H9 (cell line): ENCODE measurements around the gene XCR1. TPM values are rescaled to one million over a fixed set of nuclear protein-coding genes. Genes with fewer than 3 reads are reported as not detected.

Source experiments
- DNase-seq: peaks from one replicate; pipeline ENCODE4 v3.0.0-alpha.2; 2017
- H2AFZ ChIP-seq: one replicate; pipeline ENCODE4 v1.6.1; 2013; ENCODE audit warnings: mild to moderate bottlenecking, low read length, control low read depth, moderate library complexity
- H2AK5ac ChIP-seq: 2 replicates; pipeline ENCODE4 v1.6.1; 2013; ENCODE audit warnings: low read length, control low read depth, mixed read lengths; ENCODE audit not compliant: insufficient read length
- H2BK120ac ChIP-seq: one replicate; pipeline ENCODE4 v1.6.1; 2013; ENCODE audit warnings: low read depth, mild to moderate bottlenecking, low read length, control low read depth, inconsistent platforms; ENCODE audit not compliant: poor library complexity, severe bottlenecking
- H2BK12ac ChIP-seq: 2 replicates; pipeline ENCODE4 v1.6.1; 2013; ENCODE audit warnings: low read length, control low read depth, mixed read lengths, low read depth; ENCODE audit not compliant: insufficient read length
- H2BK15ac ChIP-seq: 2 replicates; pipeline ENCODE4 v1.6.1; 2013; ENCODE audit warnings: low read depth, low read length, control low read depth
- H2BK20ac ChIP-seq: one replicate; pipeline ENCODE4 v1.6.1; 2013; ENCODE audit warnings: low read depth, mild to moderate bottlenecking, low read length, control low read depth, inconsistent platforms; ENCODE audit not compliant: poor library complexity, severe bottlenecking
- H2BK5ac ChIP-seq: 2 replicates; pipeline ENCODE4 v1.6.1; 2013; ENCODE audit warnings: low read length, control low read depth, mixed read lengths; ENCODE audit not compliant: insufficient read length
- H3K14ac ChIP-seq: 2 replicates; pipeline ENCODE4 v1.6.1; 2013; ENCODE audit warnings: low read length, control low read depth; ENCODE audit not compliant: insufficient read depth
- H3K18ac ChIP-seq: 2 replicates; pipeline ENCODE4 v1.6.1; 2013; ENCODE audit warnings: low read depth, mild to moderate bottlenecking, mixed read lengths, low read length, control low read depth; ENCODE audit not compliant: insufficient read length
- H3K23ac ChIP-seq: 2 replicates; pipeline ENCODE4 v1.6.1; 2013; ENCODE audit warnings: low read length, control low read depth, mixed read lengths, low read depth; ENCODE audit not compliant: insufficient read length
- H3K23me2 ChIP-seq: 2 replicates; pipeline ENCODE4 v1.6.1; 2013; ENCODE audit warnings: low read depth, mild to moderate bottlenecking, mixed read lengths, low read length, control low read depth; ENCODE audit not compliant: insufficient read length, poor library complexity, severe bottlenecking
- H3K27ac ChIP-seq: 2 replicates; pipeline ENCODE4 v1.5.1; 2013; ENCODE audit warnings: low read length, control low read depth, mixed read lengths, low read depth; ENCODE audit not compliant: insufficient read length
- H3K27me3 ChIP-seq: 2 replicates; pipeline ENCODE4 v1.6.1; 2013; ENCODE audit warnings: low read length, control low read depth, inconsistent platforms; ENCODE audit not compliant: insufficient read depth
- H3K4ac ChIP-seq: 2 replicates; pipeline ENCODE4 v1.6.1; 2013; ENCODE audit warnings: low read depth, mild to moderate bottlenecking, control low read depth, inconsistent platforms, low read length, moderate library complexity
- H3K4me1 ChIP-seq: 2 replicates; pipeline ENCODE4 v1.6.1; 2013; ENCODE audit warnings: low read length, control low read depth, inconsistent platforms; ENCODE audit not compliant: insufficient read depth
- H3K4me2 ChIP-seq: 2 replicates; pipeline ENCODE4 v1.6.1; 2013; ENCODE audit warnings: low read length, control low read depth, mixed read lengths; ENCODE audit not compliant: insufficient read length, insufficient read depth
- H3K56ac ChIP-seq: 2 replicates; pipeline ENCODE4 v1.6.1; 2013; ENCODE audit warnings: low read depth, mild to moderate bottlenecking, mixed read lengths, low read length, control low read depth; ENCODE audit not compliant: insufficient read length
- H3K79me1 ChIP-seq: 2 replicates; pipeline ENCODE4 v1.6.1; 2013; ENCODE audit warnings: low read depth, mild to moderate bottlenecking, moderate library complexity, low read length, control low read depth, inconsistent platforms; ENCODE audit not compliant: insufficient read depth, poor library complexity, severe bottlenecking
- H3K79me2 ChIP-seq: 2 replicates; pipeline ENCODE4 v1.6.1; 2013; ENCODE audit warnings: low read length, control low read depth, inconsistent platforms; ENCODE audit not compliant: insufficient read depth
- H3K9ac ChIP-seq: 2 replicates; pipeline ENCODE4 v1.6.1; 2013; ENCODE audit warnings: low read length, control low read depth, mixed read lengths; ENCODE audit not compliant: insufficient read length; ENCODE audit errors: extremely low read depth
- H3K9me3 ChIP-seq: one replicate; pipeline ENCODE4 v1.6.1; 2013; ENCODE audit warnings: low read depth, low read length, inconsistent platforms; ENCODE audit not compliant: control insufficient read depth
- H3T11ph ChIP-seq: one replicate; pipeline ENCODE4 v1.6.1; 2013; ENCODE audit warnings: mild to moderate bottlenecking, low read length, control low read depth, inconsistent platforms
- H4K20me1 ChIP-seq: one replicate; pipeline ENCODE4 v1.6.1; 2013; ENCODE audit not compliant: control insufficient read depth, insufficient read length, insufficient read depth
- H4K5ac ChIP-seq: 2 replicates; pipeline ENCODE4 v1.6.1; 2013; ENCODE audit warnings: low read depth, mild to moderate bottlenecking, mixed read lengths, low read length, control low read depth; ENCODE audit not compliant: insufficient read length
- H4K8ac ChIP-seq: replicated peaks from 2 replicates; pipeline ENCODE4 v1.6.1; 2013; ENCODE audit warnings: low read length, control low read depth, mixed read lengths, low read depth; ENCODE audit not compliant: insufficient read length
- H4K91ac ChIP-seq: 2 replicates; pipeline ENCODE4 v1.6.1; 2013; ENCODE audit warnings: low read depth, mild to moderate bottlenecking, moderate library complexity, mixed read lengths, low read length, control low read depth; ENCODE audit not compliant: insufficient read length
- H3K27ac Mint-ChIP-seq, 3 experiments: 2 replicates in 2 of 3; 3 replicates in 1 of 3; pipeline ENCODE4 v1.8.0; 2020 to 2021; ENCODE audit warnings: mixed read lengths in 3 of 3, mild to moderate bottlenecking in 1 of 3, moderate library complexity in 1 of 3
- H3K27me3 Mint-ChIP-seq: 2 replicates; pipeline ENCODE4 v1.8.0; 2021; ENCODE audit warnings: low read depth, mild to moderate bottlenecking, moderate library complexity, mixed read lengths
- H3K36me3 Mint-ChIP-seq, 3 experiments: 2 replicates in 2 of 3; 3 replicates in 1 of 3; pipeline ENCODE4 v1.8.0; 2020 to 2021; ENCODE audit warnings: low read depth in 3 of 3, mixed read lengths in 3 of 3; ENCODE audit not compliant: insufficient read depth in 1 of 3
- H3K4me1 Mint-ChIP-seq, 2 experiments: 2 replicates each; pipeline ENCODE4 v1.8.0; 2020; ENCODE audit warnings: mixed read lengths in 2 of 2
- H3K4me3 Mint-ChIP-seq, 2 experiments: 2 replicates in 1 of 2; 3 replicates in 1 of 2; pipeline ENCODE4 v1.8.0; 2020 to 2021; ENCODE audit warnings: mild to moderate bottlenecking in 2 of 2, mixed read lengths in 2 of 2, moderate library complexity in 1 of 2
- H3K9me3 Mint-ChIP-seq, 2 experiments: 2 replicates in 1 of 2; 3 replicates in 1 of 2; pipeline ENCODE4 v1.8.0; 2020; ENCODE audit warnings: mild to moderate bottlenecking in 2 of 2, mixed read lengths in 2 of 2, moderate library complexity in 1 of 2
- WGBS: extraction: QIAGEN DNeasy Blood & Tissue Kit; methylation state at CpG from one replicate; pipeline ENCODE4 v1.1.7; 2013; ENCODE audit warnings: missing lambda C conversion rate, low lambda C conversion rate, mixed read lengths; ENCODE audit not compliant: insufficient read length; ENCODE audit errors: extremely low coverage; 5-methylcytosine and 5-hydroxymethylcytosine counted together
- total RNA-seq: library from RNA; stranded (reverse); gene quantifications from 2 replicates; pipeline ENCODE4 v1.2.1, GENCODE V29; 2021
- TF ChIP-seq, protein P1 (sequence below): fragments of 200-600 bp; sonication (generic); conservative IDR thresholded peaks from 3 replicates; pipeline ENCODE4 v1.8.0; 2021; ENCODE audit warnings: antibody characterized with exemption, mild to moderate bottlenecking

The XCR1 gene
- total RNA-seq, 1 experiment from 2014 or later: not detected

DNA sequence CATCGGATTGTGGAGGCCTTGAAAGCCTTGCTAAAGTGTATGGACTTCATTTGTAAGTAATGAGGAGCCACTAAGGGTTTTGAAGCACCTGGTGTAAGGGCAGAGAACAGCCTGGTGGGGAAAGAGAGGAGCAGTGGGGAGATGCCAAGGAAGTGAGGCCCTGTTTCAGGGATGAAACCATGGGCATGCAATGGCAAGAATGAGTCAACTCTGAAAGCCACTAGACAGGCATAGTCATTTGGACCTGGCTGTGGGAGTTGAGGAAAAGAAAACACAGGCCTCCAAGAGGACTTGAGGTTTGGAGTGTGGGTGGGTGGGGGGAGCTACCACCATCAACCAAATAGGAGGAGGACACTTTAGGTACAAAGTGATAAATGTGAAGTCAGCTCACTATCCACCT lies 7.6 kb downstream of the XCR1 start:
- Histone ChIP-seq H2AK5ac (no peak overlapping the region), H3K18ac (no peak overlapping the region)
- no peaks in the 10 kb centered on the region; a peak in 2 of 7 replicates for H3K36me3 Mint-ChIP-seq

More for the DNA sequence above, 7.6 kb downstream of the XCR1 start:
- no peak overlapping the region for H4K91ac ChIP-seq
- no peak overlapping the region for H3K4me2 ChIP-seq
- Mint-ChIP-seq H3K27ac (no peak overlapping the region), H3K9me3 (peaks cover 0 to 2% of the 10 kb centered on the region in 2 experiments; a peak in 2 of 5 replicates), H3K27me3 (peaks cover 3% of the 10 kb centered on the region; the same call in 1 of the 2 replicates), H3K4me1 (peaks cover 0 to 4% of the 10 kb centered on the region in 2 experiments; a peak in 1 of 4 replicates), H3K4me3 (no peak overlapping the region)
- H3K56ac ChIP-seq: no peak overlapping the region
- H2BK12ac ChIP-seq: no peak overlapping the region
- no peaks in the 10 kb centered on the region for H4K20me1 ChIP-seq
- H2BK15ac ChIP-seq: no peak overlapping the region
- no CpG with 5 or more reads among the region's 1 CpG for WGBS
- H2BK5ac ChIP-seq: no peak overlapping the region
- no peaks in the 10 kb centered on the region for H3K4me1 ChIP-seq
- H3K79me1 ChIP-seq: no peaks in the 10 kb centered on the region
- H3K14ac ChIP-seq: no peak overlapping the region
- H3K9ac ChIP-seq: no peak overlapping the region
- TF ChIP-seq, protein P1, sequence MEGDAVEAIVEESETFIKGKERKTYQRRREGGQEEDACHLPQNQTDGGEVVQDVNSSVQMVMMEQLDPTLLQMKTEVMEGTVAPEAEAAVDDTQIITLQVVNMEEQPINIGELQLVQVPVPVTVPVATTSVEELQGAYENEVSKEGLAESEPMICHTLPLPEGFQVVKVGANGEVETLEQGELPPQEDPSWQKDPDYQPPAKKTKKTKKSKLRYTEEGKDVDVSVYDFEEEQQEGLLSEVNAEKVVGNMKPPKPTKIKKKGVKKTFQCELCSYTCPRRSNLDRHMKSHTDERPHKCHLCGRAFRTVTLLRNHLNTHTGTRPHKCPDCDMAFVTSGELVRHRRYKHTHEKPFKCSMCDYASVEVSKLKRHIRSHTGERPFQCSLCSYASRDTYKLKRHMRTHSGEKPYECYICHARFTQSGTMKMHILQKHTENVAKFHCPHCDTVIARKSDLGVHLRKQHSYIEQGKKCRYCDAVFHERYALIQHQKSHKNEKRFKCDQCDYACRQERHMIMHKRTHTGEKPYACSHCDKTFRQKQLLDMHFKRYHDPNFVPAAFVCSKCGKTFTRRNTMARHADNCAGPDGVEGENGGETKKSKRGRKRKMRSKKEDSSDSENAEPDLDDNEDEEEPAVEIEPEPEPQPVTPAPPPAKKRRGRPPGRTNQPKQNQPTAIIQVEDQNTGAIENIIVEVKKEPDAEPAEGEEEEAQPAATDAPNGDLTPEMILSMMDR: no peak
- no peak overlapping the region for H4K8ac ChIP-seq
- H2BK120ac ChIP-seq: no peak overlapping the region
- H3K23me2 ChIP-seq: no peaks in the 10 kb centered on the region
- H3K27ac ChIP-seq: no peak overlapping the region
- no peak overlapping the region for H2AFZ ChIP-seq
- H3K9me3 ChIP-seq: no peaks in the 10 kb centered on the region
- H2BK20ac ChIP-seq: no peak overlapping the region
- H3K79me2 ChIP-seq: no peaks in the 10 kb centered on the region
- H3T11ph ChIP-seq: no peak overlapping the region
- no peak overlapping the region for H3K23ac ChIP-seq
- no peaks in the 10 kb centered on the region for H3K27me3 ChIP-seq
- H4K5ac ChIP-seq: no peak overlapping the region
- no peak overlapping the region for H3K4ac ChIP-seq
- DNase-seq: no peak
